Naive thymus-derived CD4-positive, alpha-beta T cell (primary cell): ENCODE data around the gene PTGFR. TPM values are rescaled to one million over a fixed set of nuclear protein-coding genes. Genes with fewer than 3 reads are reported as not detected.

Experiments used
- ATAC-seq: fragments of 150-1000 bp; cut with Tn5 transposase; 2 replicates; pipeline ENCODE4 v1.10.0; 2021; ENCODE audit warnings: mild to moderate bottlenecking, moderate library complexity
- CTCF ChIA-PET: fragments of 350-600 bp; sonication (Branson Sonifier 250); formaldehyde crosslinking; loops from one replicate; lab custom pipeline; 2021; ENCODE audit warnings: antibody characterized with exemption; lab: Charles Lee
- POLR2A ChIA-PET: fragments of 350-600 bp; sonication (Branson Sonifier 250); formaldehyde crosslinking; loops from one replicate; lab custom pipeline; 2021; ENCODE audit warnings: antibody characterized with exemption, inconsistent platforms; lab: Charles Lee
- DNase-seq, 9 donors: peaks; one replicate each; pipeline versions ENCODE4 v3.0.0 to v3.0.0-alpha.2; 2020 to 2022; ENCODE audit warnings: mixed read lengths in 1 of 9
- H3K27ac ChIP-seq: one replicate; pipeline ENCODE4 v1.7.0; 2013; ENCODE audit warnings: mild to moderate bottlenecking, low read depth, low read length, moderate library complexity
- H3K27me3 ChIP-seq, 2 donors: one replicate each; pipeline ENCODE4 v1.7.0; 2013; ENCODE audit warnings: low read length in 2 of 2, mild to moderate bottlenecking in 2 of 2, moderate library complexity in 2 of 2; ENCODE audit not compliant: control insufficient read depth in 2 of 2, insufficient read depth in 2 of 2
- H3K36me3 ChIP-seq, 3 experiments: 1 replicate in 2 of 3; 2 replicates in 1 of 3; pipeline ENCODE4 v1.7.0; 2013; ENCODE audit warnings: low read length in 3 of 3, mild to moderate bottlenecking in 3 of 3, moderate library complexity in 1 of 3; ENCODE audit not compliant: insufficient read depth in 3 of 3, control insufficient read depth in 2 of 3
- H3K4me1 ChIP-seq, 2 donors: one replicate each; pipeline ENCODE4 v1.7.0; 2013; ENCODE audit warnings: low read length in 2 of 2, mild to moderate bottlenecking in 2 of 2, moderate library complexity in 1 of 2; ENCODE audit not compliant: control insufficient read depth in 2 of 2, insufficient read depth in 2 of 2
- H3K4me3 ChIP-seq: 2 replicates; pipeline ENCODE4 v1.7.0; 2013; ENCODE audit warnings: mild to moderate bottlenecking, low read length
- H3K9me3 ChIP-seq, 3 experiments: 1 replicate in 2 of 3; 2 replicates in 1 of 3; pipeline ENCODE4 v1.7.0; 2013; ENCODE audit warnings: low read length in 3 of 3; ENCODE audit not compliant: control insufficient read depth in 2 of 3
- H3K27ac Mint-ChIP-seq, 9 donors: one replicate each; pipeline ENCODE4 v1.8.0; 2020 to 2022; ENCODE audit warnings: mixed read lengths in 9 of 9, mild to moderate bottlenecking in 8 of 9, moderate library complexity in 5 of 9, inconsistent platforms in 2 of 9
- H3K27me3 Mint-ChIP-seq, 5 donors: one replicate each; pipeline ENCODE4 v1.8.0; 2021 to 2022; ENCODE audit warnings: mixed read lengths in 5 of 5, mild to moderate bottlenecking in 1 of 5
- H3K36me3 Mint-ChIP-seq, 5 donors: one replicate each; pipeline ENCODE4 v1.8.0; 2020 to 2022; ENCODE audit warnings: mixed read lengths in 5 of 5, mild to moderate bottlenecking in 3 of 5, inconsistent platforms in 1 of 5
- H3K4me1 Mint-ChIP-seq, 7 donors: one replicate each; pipeline ENCODE4 v1.8.0; 2020 to 2022; ENCODE audit warnings: mixed read lengths in 7 of 7, mild to moderate bottlenecking in 3 of 7, inconsistent platforms in 1 of 7
- H3K4me3 Mint-ChIP-seq, 10 donors: one replicate each; pipeline ENCODE4 v1.8.0; 2020 to 2022; ENCODE audit warnings: mild to moderate bottlenecking in 10 of 10, mixed read lengths in 10 of 10, moderate library complexity in 6 of 10, inconsistent platforms in 2 of 10
- H3K9me3 Mint-ChIP-seq, 11 donors: one replicate each; pipeline ENCODE4 v1.8.0; 2020 to 2022; ENCODE audit warnings: mixed read lengths in 11 of 11, mild to moderate bottlenecking in 4 of 11, inconsistent platforms in 1 of 11, moderate library complexity in 1 of 11
- intact Hi-C, 2 donors: fragments of 100-400 bp; cut with micrococcal nuclease; formaldehyde crosslinking; loops; one replicate each; pipeline ENCODE4 v1.15.1; 2023
- polyA plus RNA-seq, 2 donors: library from polyadenylated mRNA; unstranded; fragments of 300-500 nt; fragmentation: Illumina TruSeq; gene quantifications; one replicate each; pipeline ENCODE4 v1.2.3, GENCODE V29; 2021
- total RNA-seq, 6 experiments: library from RNA in 5 of 6; stranded (reverse) in 5 of 6; gene quantifications; 1 replicate in 5 of 6; 2 replicates in 1 of 6; pipeline ENCODE4 v1.2.3 and lab custom pipeline; 2021 to 2026

PTGFR gene
- total and polyA plus RNA-seq, 7 experiments from 2014 or later, result not detected

- no peak overlapping the region for H3K4me3 Mint-ChIP-seq
- Histone ChIP-seq H3K4me3 (no peak overlapping the region), H3K36me3 (no peaks in the 10 kb centered on the region), H3K9me3 (no peaks in the 10 kb centered on the region), H3K27me3 (no peaks in the 10 kb centered on the region), H3K4me1 (no peaks in the 10 kb centered on the region), H3K27ac (no peak overlapping the region)
- no peak for ATAC-seq
- no peaks in the 10 kb centered on the region for H3K4me1 Mint-ChIP-seq
- peaks cover 0 to 13% (median 2%) of the 10 kb centered on the region in 11 donors for H3K9me3 Mint-ChIP-seq
- ChIA-PET POLR2A (no interaction called here), CTCF (no interaction called here)
- H3K27ac Mint-ChIP-seq, result no peak overlapping the region
- peaks cover 0 to 16% (median 5%) of the 10 kb centered on the region in 5 donors for H3K27me3 Mint-ChIP-seq
- H3K36me3 Mint-ChIP-seq, result no peaks in the 10 kb centered on the region
- no peak for DNase-seq
- intact Hi-C loops, result no loop called here
Observed at GRCh38 chr1:78561856-78562255, 71.1 kb downstream of the PTGFR start.

DNA sequence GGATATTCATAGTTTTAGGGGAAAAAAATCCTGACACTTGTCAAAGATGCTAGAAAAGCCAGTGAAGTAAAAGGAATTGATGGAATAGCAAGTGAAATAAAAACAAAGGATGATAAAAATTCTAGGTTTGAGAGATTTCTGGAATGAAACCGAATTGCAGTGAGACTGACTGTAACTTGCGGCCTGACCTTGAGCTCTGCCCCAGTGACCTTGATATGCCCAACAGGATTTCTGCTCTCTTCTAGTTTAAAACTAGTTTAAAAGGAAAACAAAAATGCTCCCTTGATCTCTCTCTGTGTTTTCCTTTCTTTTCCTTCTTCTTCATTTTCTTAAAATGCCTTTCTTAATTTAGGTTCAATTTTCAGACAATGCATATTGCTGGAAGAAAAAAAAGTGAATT lies 74.6 kb downstream of the PTGFR start:
- intact Hi-C loops, result no loop called here
- no peaks in the 10 kb centered on the region for H3K9me3 ChIP-seq
- Mint-ChIP-seq H3K27me3 (no peaks in the 10 kb centered on the region), H3K36me3 (no peaks in the 10 kb centered on the region), H3K4me3 (no peak overlapping the region), H3K9me3 (peaks cover 0 to 5% (median 2%) of the 10 kb centered on the region in 11 donors), H3K27ac (no peak overlapping the region), H3K4me1 (no peaks in the 10 kb centered on the region)
- no peaks in the 10 kb centered on the region for H3K27me3 ChIP-seq
- POLR2A ChIA-PET, result no interaction called here
- no peak overlapping the region for H3K27ac ChIP-seq
- ATAC-seq (no peak), DNase-seq (no peak)
- H3K36me3 ChIP-seq, result no peaks in the 10 kb centered on the region
- CTCF ChIA-PET, result no interaction called here
- H3K4me3 ChIP-seq, result no peak overlapping the region
- H3K4me1 ChIP-seq, result no peaks in the 10 kb centered on the region

- Mint-ChIP-seq H3K36me3 (no peaks in the 10 kb centered on the region), H3K27me3 (no peaks in the 10 kb centered on the region), H3K4me3 (no peak overlapping the region), H3K27ac (no peak overlapping the region), H3K4me1 (no peaks in the 10 kb centered on the region), H3K9me3 (peaks cover 0 to 2% (median 0%) of the 10 kb centered on the region in 11 donors)
- intact Hi-C loops, result no loop called here
- Histone ChIP-seq H3K27me3 (no peaks in the 10 kb centered on the region), H3K27ac (no peak overlapping the region), H3K9me3 (no peaks in the 10 kb centered on the region), H3K4me3 (no peak overlapping the region), H3K36me3 (no peaks in the 10 kb centered on the region), H3K4me1 (no peaks in the 10 kb centered on the region)
- POLR2A ChIA-PET, result no interaction called here
- no peak for ATAC-seq
- no peak for DNase-seq
- CTCF ChIA-PET, result no interaction called here
Observed at GRCh38 chr1:78570539-78570938, 79.8 kb downstream of the PTGFR start.

DNA sequence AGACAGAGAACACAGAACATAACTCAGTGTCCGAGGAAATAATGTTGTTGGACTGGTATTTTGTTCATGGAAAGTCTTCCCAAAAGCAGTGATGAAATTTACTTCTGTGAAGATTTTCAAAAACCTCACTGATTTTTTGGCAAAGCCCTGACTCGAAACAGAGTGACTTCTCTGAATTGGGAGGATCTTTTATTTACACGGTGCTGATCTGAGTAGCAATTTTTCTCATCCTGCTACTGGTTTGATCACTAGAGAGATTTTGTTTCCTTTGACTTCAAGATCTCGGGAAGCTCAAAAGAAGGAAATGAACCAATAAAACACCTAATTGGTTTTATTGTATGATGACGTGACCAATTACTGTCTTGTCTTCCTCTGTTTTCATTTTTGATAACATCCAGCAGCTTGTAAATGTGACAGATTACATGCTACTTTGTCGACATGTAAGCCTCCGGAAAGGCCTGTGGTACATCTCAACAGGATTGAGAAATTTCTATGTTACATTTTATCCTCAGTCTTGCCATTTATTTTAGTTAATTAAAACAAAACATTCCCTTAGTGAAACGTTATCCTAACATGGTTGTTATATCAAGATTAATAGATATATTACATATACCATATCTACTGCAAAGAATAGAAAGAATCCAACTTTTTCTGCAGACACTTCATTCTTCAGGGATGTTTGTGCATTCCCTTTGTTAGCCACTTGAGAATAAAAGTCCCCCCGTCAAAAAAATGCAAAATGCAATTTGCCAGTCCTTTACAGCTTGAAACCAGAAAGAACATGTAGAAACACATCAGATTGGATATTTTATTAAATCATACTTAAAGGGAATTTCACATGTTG lies 86.7 kb downstream of the PTGFR start:
- Histone ChIP-seq H3K27me3 (no peaks in the 10 kb centered on the region), H3K27ac (no peak overlapping the region), H3K4me3 (no peak overlapping the region), H3K36me3 (no peaks in the 10 kb centered on the region), H3K9me3 (no peaks in the 10 kb centered on the region), H3K4me1 (no peaks in the 10 kb centered on the region)
- intact Hi-C loops, result no loop called here
- DNase-seq, result no peak
- Mint-ChIP-seq H3K4me1 (no peaks in the 10 kb centered on the region), H3K27me3 (no peaks in the 10 kb centered on the region), H3K9me3 (no peaks in the 10 kb centered on the region), H3K27ac (no peak overlapping the region), H3K36me3 (no peaks in the 10 kb centered on the region), H3K4me3 (no peak overlapping the region)
- ChIA-PET POLR2A (no interaction called here), CTCF (interaction anchor here (0.7 kb wide), 1 partner anchor 125 kb away, joined by 3 read pairs; no protein-coding TSS in a partner anchor)
- ATAC-seq, result no peak

DNA sequence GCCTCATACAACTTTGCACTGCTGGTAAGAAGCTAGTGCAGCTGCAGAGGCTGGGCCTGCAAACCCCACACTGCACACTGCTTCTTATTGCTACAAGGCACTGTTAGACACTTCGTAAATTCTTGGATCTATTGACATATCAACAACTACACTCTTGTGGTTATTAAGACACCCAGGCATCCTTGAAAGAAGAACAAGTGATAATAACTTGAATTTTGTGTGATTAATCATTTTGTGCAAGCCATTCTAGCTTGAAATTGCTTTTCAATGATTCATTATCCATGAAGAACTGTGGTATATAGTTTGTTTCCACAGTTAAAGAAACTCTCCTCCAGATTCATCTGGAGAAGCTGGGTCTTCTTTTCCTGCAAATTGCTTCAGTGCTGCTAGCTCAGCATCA lies 95.8 kb downstream of the PTGFR start:
- H3K4me1 ChIP-seq, result no peaks in the 10 kb centered on the region
- H3K36me3 ChIP-seq, result no peaks in the 10 kb centered on the region
- CTCF ChIA-PET, result no interaction called here
- H3K9me3 ChIP-seq, result no peaks in the 10 kb centered on the region
- H3K9me3 Mint-ChIP-seq, result no peaks in the 10 kb centered on the region
- H3K27ac Mint-ChIP-seq, result no peak overlapping the region
- H3K27ac ChIP-seq, result no peak overlapping the region
- intact Hi-C loops, result no loop called here
- POLR2A ChIA-PET, result no interaction called here
- H3K27me3 Mint-ChIP-seq, result peaks cover 5 to 10% (median 7%) of the 10 kb centered on the region in 5 donors
- H3K4me3 Mint-ChIP-seq, result no peak overlapping the region
- no peaks in the 10 kb centered on the region for H3K36me3 Mint-ChIP-seq
- no peaks in the 10 kb centered on the region for H3K4me1 Mint-ChIP-seq
- no peak overlapping the region for H3K4me3 ChIP-seq
- ATAC-seq (no peak), DNase-seq (no peak)
- no peaks in the 10 kb centered on the region for H3K27me3 ChIP-seq

- no peaks in the 10 kb centered on the region for H3K9me3 Mint-ChIP-seq
- H3K36me3 Mint-ChIP-seq, result no peaks in the 10 kb centered on the region
- no peak overlapping the region for H3K27ac Mint-ChIP-seq
- H3K36me3 ChIP-seq, result no peaks in the 10 kb centered on the region
- no peaks in the 10 kb centered on the region for H3K27me3 ChIP-seq
- POLR2A ChIA-PET, result no interaction called here
- no peak overlapping the region for H3K27ac ChIP-seq
- no peak for ATAC-seq
- H3K4me3 Mint-ChIP-seq, result no peak overlapping the region
- no peaks in the 10 kb centered on the region for H3K4me1 Mint-ChIP-seq
- no peaks in the 10 kb centered on the region for H3K9me3 ChIP-seq
- no peaks in the 10 kb centered on the region for H3K4me1 ChIP-seq
- DNase-seq, result no peak
- intact Hi-C loops, result no loop called here
- no peak overlapping the region for H3K4me3 ChIP-seq
- CTCF ChIA-PET, result no interaction called here
- H3K27me3 Mint-ChIP-seq, result peaks cover 6 to 10% (median 7%) of the 10 kb centered on the region in 5 donors
Observed at GRCh38 chr1:78587211-78587610, 96.4 kb downstream of the PTGFR start.
